Measurements from ENCODE around the gene RIC1. TPM values are rescaled to one million over a fixed set of nuclear protein-coding genes. Genes with fewer than 3 reads are reported as not detected.
"Not testable (repeated sequence)": the region's sequence is repeated elsewhere in the genome, so short reads cannot be mapped to it uniquely, and the experiment has no call there.

Gene RIC1
- polyA plus RNA-seq, 3 donors from 2014 or later: 4.9 to 6.3 (median 5.2) TPM

GRCh38 chr9:5779705-5780218 is 150.9 kb downstream of the RIC1 start:
- peaks cover 0 to 20% (median 6%) of the 10 kb centered on the region in 6 donors for H3K9me3 Mint-ChIP-seq
- peak overlapping the region in 1 of 6 donors; percentile 67 for H3K27ac Mint-ChIP-seq

DNA sequence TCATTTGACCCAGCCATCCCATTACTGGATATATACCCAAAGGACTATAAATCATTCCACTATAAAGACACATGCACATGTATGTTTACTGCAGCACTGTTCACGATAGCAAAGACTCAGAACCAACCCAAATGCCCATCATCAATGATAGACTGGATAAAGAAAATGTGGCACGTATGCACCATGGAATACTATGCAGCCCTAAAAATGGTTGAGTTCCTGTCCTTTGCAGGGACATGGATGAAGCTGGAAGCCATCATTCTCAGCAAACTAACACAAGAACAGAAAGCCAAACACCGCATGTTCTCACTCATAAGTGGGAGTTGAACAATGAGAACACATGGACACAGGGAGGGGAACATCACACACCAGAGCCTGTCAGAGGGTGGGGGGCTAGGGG is 154.5 kb downstream of the RIC1 start:
- Mint-ChIP-seq H3K9me3 (peaks cover 0 to 20% (median 6%) of the 10 kb centered on the region in 6 donors), H3K36me3 (peaks cover 49 to 81% (median 60%) of the 10 kb centered on the region in 3 donors), H3K4me1 (peaks cover 26 to 63% of the 10 kb centered on the region in 2 donors), H3K27ac (peak overlapping the region in 3 of 6 donors; percentile 14 to 76 (median 65))
- not testable (repeated sequence) for H3K4me3 Mint-ChIP-seq; H3K27me3 Mint-ChIP-seq (ENCODE audit: low read depth in 3 of 3); DNase-seq

More at GRCh38 chr9:5779705-5780218, 150.9 kb downstream of the RIC1 start:
- peaks cover 66 to 74% (median 67%) of the 10 kb centered on the region in 3 donors for H3K36me3 Mint-ChIP-seq
- H3K4me3 Mint-ChIP-seq; H3K27me3 Mint-ChIP-seq (ENCODE audit: low read depth in 3 of 3); DNase-seq: not testable (repeated sequence)
- peaks cover 18 to 43% of the 10 kb centered on the region in 2 donors for H3K4me1 Mint-ChIP-seq

- Mint-ChIP-seq H3K27me3 (ENCODE audit: low read depth in 3 of 3) (peaks cover 0 to 3% (median 0%) of the 10 kb centered on the region in 3 donors), H3K36me3 (peaks cover 44 to 75% (median 54%) of the 10 kb centered on the region in 3 donors), H3K4me1 (peaks cover 27 to 68% of the 10 kb centered on the region in 2 donors), H3K27ac (peak overlapping the region in 3 of 6 donors; percentile 6 to 83 (median 25)), H3K4me3 (no peak overlapping the region), H3K9me3 (peaks cover 0 to 14% (median 4%) of the 10 kb centered on the region in 6 donors)
- DNase-seq: no peak
These were observed 155.1 kb downstream of the RIC1 start for GRCh38 chr9:5783982-5784381.

DNA sequence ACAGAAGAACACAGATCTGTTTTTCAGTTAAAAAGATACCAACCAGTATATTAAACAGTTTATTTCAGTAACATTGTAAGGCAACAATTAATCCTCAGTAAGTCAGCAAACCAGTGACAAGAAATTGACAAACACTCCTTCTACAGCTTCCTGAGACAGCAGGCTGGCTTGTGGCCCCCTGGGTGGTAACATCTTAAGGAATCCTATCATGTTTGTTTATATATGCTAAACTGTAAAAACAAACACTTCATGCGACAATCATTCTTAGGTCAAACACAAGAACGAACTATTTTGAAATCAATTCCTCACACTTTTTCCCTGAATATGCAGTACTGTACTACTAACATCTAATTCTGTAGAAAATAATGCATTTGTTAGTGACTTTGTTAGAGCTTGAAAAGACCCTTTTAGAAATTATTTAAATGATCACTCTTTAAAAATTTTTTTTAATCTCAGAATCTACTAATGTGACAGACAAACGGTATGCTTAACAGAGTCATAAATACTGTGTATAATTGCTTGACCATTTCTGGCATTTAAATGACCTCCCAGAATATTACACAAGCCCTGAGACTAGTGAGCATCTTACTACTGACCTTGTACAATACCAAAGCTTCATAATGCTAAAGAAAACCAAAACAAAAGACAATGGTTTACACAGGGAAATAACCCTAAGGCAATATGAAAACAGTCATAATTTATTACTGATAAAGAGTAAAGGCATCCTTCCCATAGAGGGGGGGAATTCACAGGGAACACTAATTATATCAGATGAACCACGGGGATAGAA is 155.8 kb downstream of the RIC1 start:
- DNase-seq: no peak
- Mint-ChIP-seq H3K36me3 (peaks cover 40 to 72% (median 51%) of the 10 kb centered on the region in 3 donors), H3K4me1 (peaks cover 27 to 74% of the 10 kb centered on the region in 2 donors), H3K27ac (peak overlapping the region in 4 of 6 donors; percentile 13 to 72 (median 34)), H3K9me3 (peaks cover 0 to 13% (median 4%) of the 10 kb centered on the region in 6 donors), H3K27me3 (ENCODE audit: low read depth in 3 of 3) (peaks cover 0 to 3% (median 0%) of the 10 kb centered on the region in 3 donors), H3K4me3 (no peak overlapping the region)

DNA sequence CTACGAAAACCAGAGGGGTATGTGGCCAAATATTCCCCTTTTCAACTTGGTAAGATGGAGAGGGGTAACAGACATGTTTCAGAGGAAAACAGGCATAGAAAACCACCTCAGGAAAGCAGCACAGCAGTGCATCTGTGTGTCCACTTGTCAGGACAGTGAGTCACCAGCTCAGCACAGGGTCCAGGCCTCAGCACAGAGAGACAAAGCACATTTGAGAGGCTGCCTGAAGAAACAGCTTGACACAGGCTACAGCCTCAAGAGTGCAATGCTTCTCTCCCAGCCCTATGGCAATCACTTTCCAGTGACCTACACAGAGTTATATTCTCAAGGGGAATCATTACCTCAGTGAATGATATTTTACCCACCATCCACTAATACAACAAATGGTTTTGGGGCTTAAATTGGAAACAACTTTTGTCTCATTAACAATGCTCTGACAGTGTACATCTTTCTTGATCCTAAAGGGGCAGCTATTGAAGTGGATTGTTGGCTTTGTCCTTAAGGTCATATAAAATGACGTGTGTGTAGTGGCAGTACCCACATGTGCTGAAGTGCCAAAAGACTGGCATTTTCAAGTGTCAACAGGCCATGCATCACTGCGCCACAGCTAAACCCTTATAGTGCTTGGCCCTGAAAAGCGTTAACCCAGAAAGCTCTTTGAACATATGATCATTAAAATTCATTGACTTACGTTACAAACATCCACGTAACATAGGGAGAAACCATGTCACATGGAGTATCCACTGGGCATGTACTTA is 157.6 kb downstream of the RIC1 start:
- peak overlapping the region in 3 of 6 donors; percentile 27 to 56 (median 44) for H3K27ac Mint-ChIP-seq
- DNase-seq: no peak
- peaks cover 0 to 13% (median 4%) of the 10 kb centered on the region in 6 donors for H3K9me3 Mint-ChIP-seq
- no peaks in the 10 kb centered on the region for H3K27me3 Mint-ChIP-seq (ENCODE audit: low read depth in 3 of 3)
- no peak overlapping the region for H3K4me3 Mint-ChIP-seq
- peaks cover 30 to 76% of the 10 kb centered on the region in 2 donors for H3K4me1 Mint-ChIP-seq
- peaks cover 39 to 71% (median 48%) of the 10 kb centered on the region in 3 donors for H3K36me3 Mint-ChIP-seq

GRCh38 chr9:5787220-5787619 is 158.3 kb downstream of the RIC1 start:
- Mint-ChIP-seq H3K36me3 (peaks cover 37 to 71% (median 44%) of the 10 kb centered on the region in 3 donors), H3K4me1 (peaks cover 30 to 76% of the 10 kb centered on the region in 2 donors), H3K27me3 (ENCODE audit: low read depth in 3 of 3) (no peaks in the 10 kb centered on the region), H3K9me3 (peaks cover 0 to 10% (median 3%) of the 10 kb centered on the region in 6 donors), H3K27ac (peak overlapping the region in 1 of 6 donors; percentile 56), H3K4me3 (no peak overlapping the region)
- DNase-seq: no peak

GRCh38 chr9:5787759-5788302 is 158.9 kb downstream of the RIC1 start:
- H3K4me1 Mint-ChIP-seq: peaks cover 29 to 76% of the 10 kb centered on the region in 2 donors
- peaks cover 0 to 5% (median 2%) of the 10 kb centered on the region in 6 donors for H3K9me3 Mint-ChIP-seq
- DNase-seq: no peak
- no peaks in the 10 kb centered on the region for H3K27me3 Mint-ChIP-seq (ENCODE audit: low read depth in 3 of 3)
- H3K27ac Mint-ChIP-seq: peak overlapping the region in 2 of 6 donors; percentile 25 to 77
- H3K36me3 Mint-ChIP-seq: peaks cover 31 to 67% (median 38%) of the 10 kb centered on the region in 3 donors
- no peak overlapping the region for H3K4me3 Mint-ChIP-seq

GRCh38 chr9:5789489-5789888 is 160.6 kb downstream of the RIC1 start:
- Mint-ChIP-seq H3K9me3 (no peaks in the 10 kb centered on the region), H3K4me1 (peaks cover 41 to 81% of the 10 kb centered on the region in 2 donors), H3K27me3 (ENCODE audit: low read depth in 3 of 3) (no peaks in the 10 kb centered on the region), H3K4me3 (no peak overlapping the region), H3K36me3 (peaks cover 20 to 59% (median 23%) of the 10 kb centered on the region in 3 donors), H3K27ac (peak overlapping the region in 1 of 6 donors; percentile 25)
- no peak for DNase-seq

DNA sequence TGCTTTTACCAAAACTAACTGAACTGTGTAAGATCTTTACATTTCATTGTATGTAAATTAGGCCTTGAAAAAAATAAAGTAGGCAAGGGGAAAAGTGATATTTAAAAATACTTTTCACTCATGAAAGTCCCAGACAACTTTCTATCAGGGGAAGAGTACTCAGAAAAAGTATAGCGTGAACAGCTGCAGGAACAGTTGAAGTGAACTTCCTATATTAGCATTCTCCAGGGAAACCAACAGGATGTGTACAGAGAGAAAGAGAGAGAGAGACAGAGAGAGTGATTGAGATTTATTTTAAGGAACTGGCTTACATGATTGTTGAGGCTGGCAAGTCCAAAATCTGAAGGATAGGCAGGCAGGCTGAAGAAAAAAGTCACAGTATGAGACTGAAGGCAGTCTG is 162.0 kb downstream of the RIC1 start:
- Mint-ChIP-seq H3K27me3 (ENCODE audit: low read depth in 3 of 3) (no peaks in the 10 kb centered on the region), H3K4me1 (peaks cover 44 to 79% of the 10 kb centered on the region in 2 donors), H3K4me3 (no peak overlapping the region), H3K36me3 (peaks cover 23 to 51% (median 23%) of the 10 kb centered on the region in 3 donors), H3K27ac (peak overlapping the region in 2 of 6 donors; percentile 26 to 46), H3K9me3 (no peaks in the 10 kb centered on the region)
- DNase-seq: no peak

GRCh38 chr9:5791870-5792269 is 163.0 kb downstream of the RIC1 start:
- Mint-ChIP-seq H3K27ac (peak overlapping the region in 2 of 6 donors; percentile 3 to 21), H3K4me1 (peaks cover 44 to 87% of the 10 kb centered on the region in 2 donors), H3K27me3 (ENCODE audit: low read depth in 3 of 3) (no peaks in the 10 kb centered on the region), H3K9me3 (no peaks in the 10 kb centered on the region), H3K36me3 (peaks cover 25 to 56% (median 30%) of the 10 kb centered on the region in 3 donors), H3K4me3 (no peak overlapping the region)
- DNase-seq: no peak

DNA sequence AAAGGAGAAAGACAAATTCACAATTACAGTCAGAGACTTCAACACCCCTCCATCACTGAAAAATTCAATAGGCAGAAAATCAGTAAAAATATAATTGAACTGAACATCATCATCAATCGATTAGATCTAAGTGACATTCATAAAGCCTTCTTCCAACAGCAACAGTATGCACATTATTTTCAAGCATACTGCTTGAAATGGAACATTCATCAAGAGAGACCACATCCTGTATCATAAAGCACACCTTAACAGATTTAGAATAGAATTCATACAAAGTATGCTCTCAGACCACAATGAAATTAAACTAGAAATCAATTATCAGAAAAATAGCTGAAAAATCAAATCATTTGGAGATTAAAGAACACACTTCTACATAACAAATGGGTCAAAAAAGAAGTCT is 164.9 kb downstream of the RIC1 start:
- Mint-ChIP-seq H3K27me3 (ENCODE audit: low read depth in 3 of 3) (peaks cover 0 to 2% (median 0%) of the 10 kb centered on the region in 3 donors), H3K27ac (peak overlapping the region in 3 of 6 donors; percentile 5 to 67 (median 9)), H3K4me3 (peak overlapping the region in 3 of 5 donors; percentile 25 to 46 (median 30)), H3K4me1 (peaks cover 38 to 78% of the 10 kb centered on the region in 2 donors), H3K36me3 (peaks cover 23 to 60% (median 32%) of the 10 kb centered on the region in 3 donors), H3K9me3 (no peaks in the 10 kb centered on the region)
- no peak for DNase-seq

- no peak overlapping the region for H3K4me3 Mint-ChIP-seq
- peaks cover 33 to 77% of the 10 kb centered on the region in 2 donors for H3K4me1 Mint-ChIP-seq
- H3K9me3 Mint-ChIP-seq: no peaks in the 10 kb centered on the region
- H3K27ac Mint-ChIP-seq: peak overlapping the region in 2 of 6 donors; percentile 33 to 47
- DNase-seq: no peak
- peaks cover 13 to 50% (median 22%) of the 10 kb centered on the region in 3 donors for H3K36me3 Mint-ChIP-seq
- H3K27me3 Mint-ChIP-seq (ENCODE audit: low read depth in 3 of 3): peaks cover 0 to 2% (median 0%) of the 10 kb centered on the region in 3 donors
These were observed 167.4 kb downstream of the RIC1 start for GRCh38 chr9:5796298-5796697.

GRCh38 chr9:5798581-5798980 is 169.7 kb downstream of the RIC1 start:
- Mint-ChIP-seq H3K9me3 (no peaks in the 10 kb centered on the region), H3K27ac (no peak overlapping the region), H3K27me3 (ENCODE audit: low read depth in 3 of 3) (peaks cover 0 to 2% (median 0%) of the 10 kb centered on the region in 3 donors), H3K4me1 (peaks cover 19 to 58% of the 10 kb centered on the region in 2 donors), H3K36me3 (peaks cover 8 to 37% (median 16%) of the 10 kb centered on the region in 3 donors), H3K4me3 (no peak overlapping the region)
- DNase-seq: no peak

Data from immature natural killer cell (primary cell).